Tibial nerve (tissue), 4 donors: ENCODE results near the gene ARHGAP44.

Experiments
- EP300 ChIP-seq, 2 donors: sonication (generic); formaldehyde crosslinking; IDR thresholded peaks; one replicate each; pipeline ENCODE4 v1.6.1; 2017; ENCODE audit warnings: antibody characterized with exemption in 2 of 2, mild to moderate bottlenecking in 1 of 2
- TF ChIP-seq, protein P1 (sequence below), 5 experiments: fragments of 200-600 bp in 3 of 5; fragments of 450-650 bp in 2 of 5; sonication (generic) in 3 of 5; IDR thresholded peaks; one replicate each; pipeline ENCODE4 v1.5.1; 2016 to 2019; ENCODE audit warnings: antibody characterized with exemption in 5 of 5, mild to moderate bottlenecking in 3 of 5, moderate library complexity in 2 of 5

DNA sequence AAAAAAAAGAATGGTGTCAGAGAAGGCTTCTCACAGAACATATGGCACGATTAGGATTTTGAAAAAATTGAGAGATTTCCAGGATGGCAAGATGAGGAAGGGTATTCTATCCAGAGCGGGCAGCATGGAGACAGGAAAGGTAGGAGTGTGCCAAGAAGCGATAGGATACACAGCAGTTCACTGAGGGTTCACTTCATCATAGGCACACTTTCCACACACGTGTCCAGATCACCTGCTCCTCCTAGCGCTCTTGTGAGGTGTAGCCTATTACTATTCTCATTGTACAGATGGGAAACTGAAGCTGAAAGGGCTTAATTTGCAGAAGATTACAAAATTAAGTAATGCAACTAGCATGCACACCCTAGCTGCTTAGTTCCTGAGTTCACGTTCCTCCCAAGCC, 234.7 kb downstream of the ARHGAP44 start:
- TF ChIP-seq, protein P1, sequence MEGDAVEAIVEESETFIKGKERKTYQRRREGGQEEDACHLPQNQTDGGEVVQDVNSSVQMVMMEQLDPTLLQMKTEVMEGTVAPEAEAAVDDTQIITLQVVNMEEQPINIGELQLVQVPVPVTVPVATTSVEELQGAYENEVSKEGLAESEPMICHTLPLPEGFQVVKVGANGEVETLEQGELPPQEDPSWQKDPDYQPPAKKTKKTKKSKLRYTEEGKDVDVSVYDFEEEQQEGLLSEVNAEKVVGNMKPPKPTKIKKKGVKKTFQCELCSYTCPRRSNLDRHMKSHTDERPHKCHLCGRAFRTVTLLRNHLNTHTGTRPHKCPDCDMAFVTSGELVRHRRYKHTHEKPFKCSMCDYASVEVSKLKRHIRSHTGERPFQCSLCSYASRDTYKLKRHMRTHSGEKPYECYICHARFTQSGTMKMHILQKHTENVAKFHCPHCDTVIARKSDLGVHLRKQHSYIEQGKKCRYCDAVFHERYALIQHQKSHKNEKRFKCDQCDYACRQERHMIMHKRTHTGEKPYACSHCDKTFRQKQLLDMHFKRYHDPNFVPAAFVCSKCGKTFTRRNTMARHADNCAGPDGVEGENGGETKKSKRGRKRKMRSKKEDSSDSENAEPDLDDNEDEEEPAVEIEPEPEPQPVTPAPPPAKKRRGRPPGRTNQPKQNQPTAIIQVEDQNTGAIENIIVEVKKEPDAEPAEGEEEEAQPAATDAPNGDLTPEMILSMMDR (IDR thresholded peaks at IDR 0.05) = no peak
- TF ChIP-seq EP300 (IDR thresholded peaks at IDR 0.05) = no peak
